K562 (cell line): Measurements from ENCODE around the gene PIEZO2. TPM values are rescaled to one million over a fixed set of nuclear protein-coding genes. Genes with fewer than 3 reads are reported as not detected.

Experiments
- ATAC-seq: fragments of 200-7000 bp; cut with Tn5 transposase; 3 replicates; pipeline ENCODE4 v1.9.1; 2020; ENCODE audit warnings: moderate library complexity
- BruUV-seq: library from RNA; stranded (reverse); fragments of 400-500 nt; replicated peaks from 2 replicates; lab custom pipeline; 2021; lab: Mats Ljungman, UMichigan
- CTCF ChIA-PET: fragments of 300-600 bp; formaldehyde crosslinking; extraction: SDS; loops from one replicate; lab custom pipeline; 2021; ENCODE audit warnings: low intra/inter-chr PET ratio; lab: Yijun Ruan, JAX
- POLR2A ChIA-PET: fragments of 300-600, 350-650 bp; sonication (Branson Sonifier 250); formaldehyde crosslinking; extraction: SDS; loops from one replicate; lab custom pipeline; 2021; ENCODE audit warnings: antibody characterized with exemption, inconsistent platforms; lab: Yijun Ruan, JAX
- DNase-seq, 4 experiments: peaks; one replicate each; pipeline versions ENCODE4 v3.0.0 to v3.0.0-alpha.2; 2011 to 2018; ENCODE audit warnings: low spot score in 3 of 4, mixed read lengths in 3 of 4; ENCODE audit errors: extremely low read depth in 1 of 4
- FAIRE-seq: peaks from 2 replicates; lab custom pipeline; 2011; peaks lifted over from hg19 to GRCh38; lab: Jason Lieb, UNC
- H2AFZ ChIP-seq: 2 replicates; pipeline ENCODE4 v1.6.0; 2011; ENCODE audit warnings: low read depth, low read length, control low read depth, inconsistent platforms
- H3K27ac ChIP-seq: fragments of 200-600 bp; 3 replicates; pipeline ENCODE4 v1.8.0; 2011; ENCODE audit warnings: low read depth, mild to moderate bottlenecking, control low read depth, inconsistent platforms, low read length, moderate library complexity, mixed read lengths; ENCODE audit errors: extremely low read depth
- H3K27me3 ChIP-seq, 2 experiments: fragments of 300-600 bp in 1 of 2; 2 replicates in 1 of 2; 3 replicates in 1 of 2; pipeline versions ENCODE4 v1.6.0 to v1.8.0; 2011; ENCODE audit warnings: inconsistent platforms in 2 of 2, low read length in 2 of 2, mild to moderate bottlenecking in 1 of 2, mixed read lengths in 1 of 2, moderate library complexity in 1 of 2; ENCODE audit not compliant: control insufficient read depth in 2 of 2, insufficient read depth in 2 of 2
- H3K36me3 ChIP-seq: fragments of 300-600 bp; 3 replicates; pipeline ENCODE4 v1.8.0; 2011; ENCODE audit warnings: mild to moderate bottlenecking, low read length, inconsistent platforms; ENCODE audit not compliant: control insufficient read depth, insufficient read depth
- H3K4me1 ChIP-seq, 2 experiments: fragments of 200-600 bp in 1 of 2; replicated peaks in 1 of 2; 2 replicates in 1 of 2; 3 replicates in 1 of 2; pipeline versions ENCODE4 v1.5.1 to v1.8.0; 2011; ENCODE audit warnings: inconsistent platforms in 2 of 2, low read length in 2 of 2, mild to moderate bottlenecking in 1 of 2, mixed read lengths in 1 of 2, moderate library complexity in 1 of 2; ENCODE audit not compliant: control insufficient read depth in 2 of 2, insufficient read depth in 2 of 2
- H3K4me2 ChIP-seq: 2 replicates; pipeline ENCODE4 v1.6.1; 2011; ENCODE audit warnings: low read length, control low read depth, inconsistent platforms, mixed read lengths; ENCODE audit not compliant: insufficient read depth
- H3K4me3 ChIP-seq: fragments of 200-600 bp; sonication (generic), shearing (Covaris generic); 2 replicates; pipeline ENCODE4 v1.5.1; 2016; ENCODE audit warnings: control low read depth, inconsistent platforms
- H3K79me2 ChIP-seq: fragments of 200-600 bp; 3 replicates; pipeline ENCODE4 v1.8.0; 2011; ENCODE audit warnings: low read length, inconsistent platforms; ENCODE audit not compliant: control insufficient read depth, insufficient read depth
- H3K9ac ChIP-seq, 2 experiments: 2 replicates each; pipeline versions ENCODE4 v1.6.0 to v1.6.1; 2011; ENCODE audit warnings: low read depth in 2 of 2, low read length in 2 of 2, control low read depth in 1 of 2, inconsistent platforms in 1 of 2, mild to moderate bottlenecking in 1 of 2, mixed read lengths in 1 of 2; ENCODE audit not compliant: insufficient read depth in 1 of 2
- H3K9me1 ChIP-seq: one replicate; pipeline ENCODE4 v1.6.0; 2011; ENCODE audit warnings: inconsistent platforms, mild to moderate bottlenecking, low read length, moderate library complexity; ENCODE audit not compliant: control insufficient read depth, insufficient read depth
- H3K9me3 ChIP-seq: replicated peaks from 2 replicates; pipeline ENCODE4 v1.5.1; 2011; ENCODE audit warnings: low read depth, low read length, inconsistent platforms; ENCODE audit not compliant: control insufficient read depth, insufficient read depth
- H4K20me1 ChIP-seq: replicated peaks from 2 replicates; pipeline ENCODE4 v1.6.1; 2011; ENCODE audit warnings: low read length, inconsistent platforms, mixed read lengths; ENCODE audit not compliant: control insufficient read depth, insufficient read depth
- FOXM1 ChIP-seq, 2 experiments: fragments of 450-650 bp in 1 of 2; sonication (generic) in 1 of 2; formaldehyde crosslinking in 1 of 2; IDR thresholded peaks; 2 replicates each; pipeline versions ENCODE4 v1.6.1 to v1.9.0; 2017 to 2022; ENCODE audit warnings: low read depth in 2 of 2, mild to moderate bottlenecking in 2 of 2, missing genetic modification reagents in 1 of 2, moderate library complexity in 1 of 2
- MCM7 ChIP-seq, 2 experiments: fragments of 450-650 bp; IDR thresholded peaks; 2 replicates each; pipeline ENCODE4 v1.6.1; 2016 to 2018
- MEF2A ChIP-seq: IDR thresholded peaks from 2 replicates; pipeline ENCODE4 v1.6.1; 2011; ENCODE audit warnings: low read depth, mild to moderate bottlenecking, low read length, moderate library complexity; ENCODE audit not compliant: control insufficient read depth
- SIX5 ChIP-seq, 2 experiments: IDR thresholded peaks; 2 replicates each; pipeline ENCODE4 v1.6.1; 2011; ENCODE audit warnings: low read length in 2 of 2, borderline replicate concordance in 1 of 2, low read depth in 1 of 2, mild to moderate bottlenecking in 1 of 2, moderate library complexity in 1 of 2; ENCODE audit not compliant: insufficient read depth in 1 of 2
- SUPT5H ChIP-seq: fragments of 450-650 bp; IDR thresholded peaks from 2 replicates; pipeline ENCODE4 v1.6.1; 2016
- ZNF253 ChIP-seq: fragments of 250-450 bp; sonication (Bioruptor Pico); conservative IDR thresholded peaks from 2 replicates; pipeline ENCODE4 v1.6.1; 2021; ENCODE audit warnings: mild to moderate bottlenecking
- WGBS: fragments of 100-300 bp; shearing (Covaris generic); methylation state at CpG from one replicate; pipeline ENCODE4 v1.1.6; 2016; ENCODE audit warnings: low coverage, mixed read lengths; ENCODE audit not compliant: insufficient coverage; ENCODE audit errors: missing lambda C conversion rate; 5-methylcytosine and 5-hydroxymethylcytosine counted together
- in situ Hi-C: fragments of 300-500 bp; cut with MboI; formaldehyde crosslinking; loops from 4 replicates; pipeline ENCODE4 v1.15.0; 2018; ENCODE audit warnings: inconsistent platforms, mixed read lengths
- intact Hi-C: fragments of 100-400 bp; cut with micrococcal nuclease; formaldehyde crosslinking; loops from 2 replicates; pipeline ENCODE4 v1.14.2; 2022
- polyA plus RNA-seq, 8 experiments: library from polyadenylated mRNA; depleted of rRNA in 4 of 8; stranded (reverse) in 5 of 8; unstranded in 3 of 8; fragments of >200 nt; fragmentation: Nextera tagmentation in 2 of 8; fragmentation: Illumina TruSeq in 1 of 8; extraction: Ambion mirVana in 2 of 8; extraction: Trizol in 1 of 8; gene quantifications; 2 replicates each; pipeline versions ENCODE4 v1.2.1 to v1.2.3, GENCODE V29; 2011 to 2014; ENCODE audit warnings: inconsistent platforms in 1 of 8, missing spikeins in 1 of 8
- total RNA-seq, 7 experiments: library from RNA; depleted of rRNA in 6 of 7; stranded (reverse); fragments of >200 nt in 6 of 7; fragmentation: Illumina TruSeq in 2 of 7; extraction: Trizol in 2 of 7; gene quantifications; 2 replicates each; pipeline versions ENCODE4 v1.2.1 to v1.2.3, GENCODE V29; 2011 to 2021; ENCODE audit warnings: low replicate concordance in 1 of 7
- TF ChIP-seq, protein P1 (sequence below): sonication (generic); formaldehyde crosslinking; IDR thresholded peaks from 2 replicates; pipeline ENCODE4 v1.8.0; 2023; ENCODE audit warnings: mild to moderate bottlenecking, missing genetic modification reagents
- TF ChIP-seq, protein P2 (sequence below): sonication (generic); formaldehyde crosslinking; IDR thresholded peaks from 2 replicates; pipeline ENCODE4 v1.8.0; 2022; ENCODE audit warnings: mild to moderate bottlenecking, missing genetic modification reagents

The PIEZO2 gene
- total and polyA plus RNA-seq, 9 of the 15 experiments (the other 6 are each of a cell fraction or from before 2014, with no cell fraction given), result 0.54 to 4.1 (median 2.0) TPM

- Histone ChIP-seq H3K79me2 (no peaks in the 10 kb centered on the region), H2AFZ (no peak overlapping the region), H3K4me3 (no peak overlapping the region), H3K4me1 (no peaks in the 10 kb centered on the region), H3K9me3 (no peaks in the 10 kb centered on the region), H3K27ac (no peak overlapping the region), H3K36me3 (no peaks in the 10 kb centered on the region), H3K9ac (no peak overlapping the region), H3K27me3 (no peaks in the 10 kb centered on the region; a peak in 1 of 5 replicates), H3K9me1 (no peaks in the 10 kb centered on the region), H3K4me2 (no peak overlapping the region), H4K20me1 (no peaks in the 10 kb centered on the region)
- TF ChIP-seq SIX5 (IDR thresholded peaks at IDR 0.05; ENCODE audit: borderline replicate concordance in 1 of 2, insufficient read depth in 1 of 2, low read depth in 1 of 2, low read length in 2 of 2) (no peak), SUPT5H (no peak), ZNF253 (CRISPR knock-in tag) (no peak), FOXM1 (IDR thresholded peaks at IDR 0.05; ENCODE audit: low read depth) (no peak), FOXM1 (CRISPR knock-in tag; IDR thresholded peaks at IDR 0.05; ENCODE audit: low read depth) (no peak), MEF2A (no peak), MCM7 (IDR thresholded peaks at IDR 0.05) (no peak)
- TF ChIP-seq, protein P1, sequence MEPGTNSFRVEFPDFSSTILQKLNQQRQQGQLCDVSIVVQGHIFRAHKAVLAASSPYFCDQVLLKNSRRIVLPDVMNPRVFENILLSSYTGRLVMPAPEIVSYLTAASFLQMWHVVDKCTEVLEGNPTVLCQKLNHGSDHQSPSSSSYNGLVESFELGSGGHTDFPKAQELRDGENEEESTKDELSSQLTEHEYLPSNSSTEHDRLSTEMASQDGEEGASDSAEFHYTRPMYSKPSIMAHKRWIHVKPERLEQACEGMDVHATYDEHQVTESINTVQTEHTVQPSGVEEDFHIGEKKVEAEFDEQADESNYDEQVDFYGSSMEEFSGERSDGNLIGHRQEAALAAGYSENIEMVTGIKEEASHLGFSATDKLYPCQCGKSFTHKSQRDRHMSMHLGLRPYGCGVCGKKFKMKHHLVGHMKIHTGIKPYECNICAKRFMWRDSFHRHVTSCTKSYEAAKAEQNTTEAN (CRISPR knock-in tag), result no peak
- TF ChIP-seq, protein P2, sequence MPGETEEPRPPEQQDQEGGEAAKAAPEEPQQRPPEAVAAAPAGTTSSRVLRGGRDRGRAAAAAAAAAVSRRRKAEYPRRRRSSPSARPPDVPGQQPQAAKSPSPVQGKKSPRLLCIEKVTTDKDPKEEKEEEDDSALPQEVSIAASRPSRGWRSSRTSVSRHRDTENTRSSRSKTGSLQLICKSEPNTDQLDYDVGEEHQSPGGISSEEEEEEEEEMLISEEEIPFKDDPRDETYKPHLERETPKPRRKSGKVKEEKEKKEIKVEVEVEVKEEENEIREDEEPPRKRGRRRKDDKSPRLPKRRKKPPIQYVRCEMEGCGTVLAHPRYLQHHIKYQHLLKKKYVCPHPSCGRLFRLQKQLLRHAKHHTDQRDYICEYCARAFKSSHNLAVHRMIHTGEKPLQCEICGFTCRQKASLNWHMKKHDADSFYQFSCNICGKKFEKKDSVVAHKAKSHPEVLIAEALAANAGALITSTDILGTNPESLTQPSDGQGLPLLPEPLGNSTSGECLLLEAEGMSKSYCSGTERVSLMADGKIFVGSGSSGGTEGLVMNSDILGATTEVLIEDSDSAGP, result no peak
- BruUV-seq, result no TSS peak
- POLR2A ChIA-PET, result no interaction called here
- ATAC-seq (no peak), DNase-seq (no peak), FAIRE-seq (no peak)
- CTCF ChIA-PET, result no interaction called here
- intact Hi-C loops, result no loop called here
- in situ Hi-C loops, result no loop called here
- 2% methylated on average over 8 of the region's 8 CpGs for WGBS
These were observed 93.6 kb downstream of the PIEZO2 start for GRCh38 chr18:11055721-11056120.
